ENCODE data around the gene ZNF43.
"Not testable (repeated sequence)": the region's sequence is repeated elsewhere in the genome, so short reads cannot be mapped to it uniquely, and the experiment has no call there.

The ZNF43 gene

GRCh38 chr19:21835810-21836444, at the start of gene ZNF43:
TSS of gene ZNF43 (minus strand) at chr19:21836182. CDS start at chr19:21836038, 144 bp downstream.
- Mint-ChIP-seq H3K9me3 (peaks cover 51% of the 10 kb centered on the region), H3K4me1 (ENCODE audit: low read depth) (peaks cover 8% of the 10 kb centered on the region), H3K4me3 (peak within 1 kb of the TSS; percentile 99), H3K27ac (peak within 1 kb of the TSS; percentile 98), H3K36me3 (ENCODE audit: low read depth) (peaks cover 70% of the 10 kb centered on the region), H3K27me3 (ENCODE audit: low read depth) (no peaks in the 10 kb centered on the region)
- peak; percentile 90 for DNase-seq (ENCODE audit: low spot score)

- not testable (repeated sequence) for H3K4me3 Mint-ChIP-seq; H3K27ac Mint-ChIP-seq; H3K4me1 Mint-ChIP-seq (ENCODE audit: low read depth); DNase-seq (ENCODE audit: low spot score); H3K27me3 Mint-ChIP-seq (ENCODE audit: low read depth); H3K36me3 Mint-ChIP-seq (ENCODE audit: low read depth)
- H3K9me3 Mint-ChIP-seq, result peaks cover 56% of the 10 kb centered on the region
Measured at GRCh38 chr19:21885516-21885915, 49.5 kb upstream of the ZNF43 start.

GRCh38 chr19:21884786-21885185, 48.8 kb upstream of the ZNF43 start:
- H3K9me3 Mint-ChIP-seq, result peaks cover 61% of the 10 kb centered on the region
- H3K4me3 Mint-ChIP-seq; H3K27me3 Mint-ChIP-seq (ENCODE audit: low read depth); H3K36me3 Mint-ChIP-seq (ENCODE audit: low read depth); H3K4me1 Mint-ChIP-seq (ENCODE audit: low read depth); H3K27ac Mint-ChIP-seq; DNase-seq (ENCODE audit: low spot score): not testable (repeated sequence)

GRCh38 chr19:21883516-21883915, 47.5 kb upstream of the ZNF43 start:
- no peak overlapping the region for H3K4me3 Mint-ChIP-seq
- H3K4me1 Mint-ChIP-seq (ENCODE audit: low read depth), result no peaks in the 10 kb centered on the region
- DNase-seq (ENCODE audit: low spot score), result no peak
- no peaks in the 10 kb centered on the region for H3K27me3 Mint-ChIP-seq (ENCODE audit: low read depth)
- no peak overlapping the region for H3K27ac Mint-ChIP-seq
- H3K9me3 Mint-ChIP-seq, result peaks cover 60% of the 10 kb centered on the region
- no peaks in the 10 kb centered on the region for H3K36me3 Mint-ChIP-seq (ENCODE audit: low read depth)

GRCh38 chr19:21880761-21881160, 44.8 kb upstream of the ZNF43 start:
- H3K36me3 Mint-ChIP-seq (ENCODE audit: low read depth); H3K27ac Mint-ChIP-seq: not testable (repeated sequence)

GRCh38 chr19:21878646-21879045, 42.7 kb upstream of the ZNF43 start:
- Mint-ChIP-seq H3K27ac (no peak overlapping the region), H3K9me3 (peaks cover 58% of the 10 kb centered on the region), H3K36me3 (ENCODE audit: low read depth) (no peaks in the 10 kb centered on the region), H3K27me3 (ENCODE audit: low read depth) (no peaks in the 10 kb centered on the region), H3K4me3 (no peak overlapping the region), H3K4me1 (ENCODE audit: low read depth) (no peaks in the 10 kb centered on the region)
- no peak for DNase-seq (ENCODE audit: low spot score)

More at GRCh38 chr19:21880761-21881160, 44.8 kb upstream of the ZNF43 start:
- peaks cover 62% of the 10 kb centered on the region for H3K9me3 Mint-ChIP-seq
- not testable (repeated sequence) for DNase-seq (ENCODE audit: low spot score); H3K4me3 Mint-ChIP-seq; H3K4me1 Mint-ChIP-seq (ENCODE audit: low read depth); H3K27me3 Mint-ChIP-seq (ENCODE audit: low read depth)

- H3K27ac Mint-ChIP-seq, result no peak overlapping the region
- no peaks in the 10 kb centered on the region for H3K27me3 Mint-ChIP-seq (ENCODE audit: low read depth)
- H3K9me3 Mint-ChIP-seq, result peaks cover 51% of the 10 kb centered on the region
- no peaks in the 10 kb centered on the region for H3K36me3 Mint-ChIP-seq (ENCODE audit: low read depth)
- H3K4me3 Mint-ChIP-seq, result no peak overlapping the region
- no peak for DNase-seq (ENCODE audit: low spot score)
- H3K4me1 Mint-ChIP-seq (ENCODE audit: low read depth), result no peaks in the 10 kb centered on the region
Measured at GRCh38 chr19:21877976-21878375, 42.0 kb upstream of the ZNF43 start.

- peaks cover 49% of the 10 kb centered on the region for H3K9me3 Mint-ChIP-seq
- H3K4me3 Mint-ChIP-seq; H3K27ac Mint-ChIP-seq; H3K27me3 Mint-ChIP-seq (ENCODE audit: low read depth); H3K36me3 Mint-ChIP-seq (ENCODE audit: low read depth); H3K4me1 Mint-ChIP-seq (ENCODE audit: low read depth); DNase-seq (ENCODE audit: low spot score): not testable (repeated sequence)
Measured at GRCh38 chr19:21876608-21877007, 40.6 kb upstream of the ZNF43 start.

- Mint-ChIP-seq H3K9me3 (peaks cover 34% of the 10 kb centered on the region), H3K4me1 (ENCODE audit: low read depth) (peaks cover 6% of the 10 kb centered on the region), H3K36me3 (ENCODE audit: low read depth) (peaks cover 3% of the 10 kb centered on the region), H3K4me3 (no peak overlapping the region), H3K27ac (no peak overlapping the region), H3K27me3 (ENCODE audit: low read depth) (no peaks in the 10 kb centered on the region)
- DNase-seq (ENCODE audit: low spot score), result no peak
Measured at GRCh38 chr19:21856773-21857514, 21.0 kb upstream of the ZNF43 start.

GRCh38 chr19:21851596-21852345, 15.8 kb upstream of the ZNF43 start:
- H3K27me3 Mint-ChIP-seq (ENCODE audit: low read depth), result no peaks in the 10 kb centered on the region
- H3K4me3 Mint-ChIP-seq, result peak overlapping the region; percentile 91
- H3K9me3 Mint-ChIP-seq, result peaks cover 42% of the 10 kb centered on the region
- H3K27ac Mint-ChIP-seq, result peak overlapping the region; percentile 91
- H3K36me3 Mint-ChIP-seq (ENCODE audit: low read depth), result peaks cover 39% of the 10 kb centered on the region
- DNase-seq (ENCODE audit: low spot score), result peak; percentile 88
- H3K4me1 Mint-ChIP-seq (ENCODE audit: low read depth), result peaks cover 15% of the 10 kb centered on the region

GRCh38 chr19:21850656-21851255, 14.8 kb upstream of the ZNF43 start:
- Mint-ChIP-seq H3K9me3 (peaks cover 46% of the 10 kb centered on the region), H3K36me3 (ENCODE audit: low read depth) (peaks cover 49% of the 10 kb centered on the region), H3K4me1 (ENCODE audit: low read depth) (peaks cover 15% of the 10 kb centered on the region), H3K27ac (no peak overlapping the region), H3K27me3 (ENCODE audit: low read depth) (no peaks in the 10 kb centered on the region), H3K4me3 (peak overlapping the region; percentile 91)
- no peak for DNase-seq (ENCODE audit: low spot score)

GRCh38 chr19:21848706-21849105, 12.7 kb upstream of the ZNF43 start:
- no peak overlapping the region for H3K27ac Mint-ChIP-seq
- peaks cover 65% of the 10 kb centered on the region for H3K36me3 Mint-ChIP-seq (ENCODE audit: low read depth)
- H3K4me3 Mint-ChIP-seq, result no peak overlapping the region
- H3K4me1 Mint-ChIP-seq (ENCODE audit: low read depth), result peaks cover 15% of the 10 kb centered on the region
- no peak for DNase-seq (ENCODE audit: low spot score)
- peaks cover 46% of the 10 kb centered on the region for H3K9me3 Mint-ChIP-seq
- H3K27me3 Mint-ChIP-seq (ENCODE audit: low read depth), result no peaks in the 10 kb centered on the region

GRCh38 chr19:21843081-21843480, 7.1 kb upstream of the ZNF43 start:
- Mint-ChIP-seq H3K4me3 (no peak overlapping the region), H3K27me3 (ENCODE audit: low read depth) (no peaks in the 10 kb centered on the region), H3K36me3 (ENCODE audit: low read depth) (peaks cover 83% of the 10 kb centered on the region), H3K4me1 (ENCODE audit: low read depth) (peaks cover 2% of the 10 kb centered on the region), H3K27ac (no peak overlapping the region), H3K9me3 (peaks cover 53% of the 10 kb centered on the region)
- DNase-seq (ENCODE audit: low spot score), result no peak
